DND-41 (cell line): Measurements from ENCODE around the gene FAN1.

Source experiments
- ATAC-seq: fragments of 200-7000 bp; cut with Tn5 transposase; 3 replicates; pipeline ENCODE4 v1.9.1; 2021; ENCODE audit warnings: low read depth; ENCODE audit not compliant: insufficient read depth
- DNase-seq: peaks from one replicate; pipeline ENCODE4 v3.0.0-alpha.2; 2020
- H2AFZ ChIP-seq: 2 replicates; pipeline ENCODE4 v1.6.0; 2012; ENCODE audit warnings: low read depth, low read length
- H3K27ac ChIP-seq: 2 replicates; pipeline ENCODE4 v1.5.1; 2012; ENCODE audit warnings: low read length, inconsistent platforms
- H3K27me3 ChIP-seq: fragments of 200-600 bp; sonication (generic); 2 replicates; pipeline ENCODE4 v1.6.0; 2012; ENCODE audit warnings: low read length, mild to moderate bottlenecking, inconsistent platforms; ENCODE audit not compliant: insufficient read depth, poor library complexity
- H3K36me3 ChIP-seq: 2 replicates; pipeline ENCODE4 v1.5.1; 2012; ENCODE audit warnings: low read length, inconsistent platforms; ENCODE audit not compliant: insufficient read depth
- H3K4me1 ChIP-seq: 2 replicates; pipeline ENCODE4 v1.5.1; 2012; ENCODE audit warnings: mild to moderate bottlenecking, low read length; ENCODE audit not compliant: insufficient read depth
- H3K4me2 ChIP-seq: 2 replicates; pipeline ENCODE4 v1.6.0; 2012; ENCODE audit warnings: mild to moderate bottlenecking, moderate library complexity, low read length, inconsistent platforms; ENCODE audit not compliant: insufficient read depth
- H3K4me3 ChIP-seq, 2 experiments: fragments of 200-600 bp in 1 of 2; shearing (Covaris generic) in 1 of 2; 2 replicates each; pipeline ENCODE4 v1.5.1; 2012 to 2016; ENCODE audit warnings: inconsistent platforms in 2 of 2, low read length in 2 of 2, mild to moderate bottlenecking in 2 of 2, low read depth in 1 of 2, moderate library complexity in 1 of 2
- H3K79me2 ChIP-seq: 2 replicates; pipeline ENCODE4 v1.6.0; 2012; ENCODE audit warnings: low read length, inconsistent platforms; ENCODE audit not compliant: insufficient read depth
- H3K9ac ChIP-seq: 2 replicates; pipeline ENCODE4 v1.6.0; 2012; ENCODE audit warnings: low read depth, mild to moderate bottlenecking, inconsistent platforms, low read length, moderate library complexity
- H3K9me3 ChIP-seq: 2 replicates; pipeline ENCODE4 v1.5.1; 2012; ENCODE audit warnings: low read length, moderate library complexity, mild to moderate bottlenecking, inconsistent platforms; ENCODE audit not compliant: insufficient read depth, severe bottlenecking
- H4K20me1 ChIP-seq: 2 replicates; pipeline ENCODE4 v1.6.0; 2012; ENCODE audit warnings: low read length; ENCODE audit not compliant: insufficient read depth
- CTCF ChIP-seq: IDR thresholded peaks from 2 replicates; pipeline ENCODE4 v1.5.1; 2012; ENCODE audit warnings: borderline replicate concordance, low read length, moderate library complexity, mild to moderate bottlenecking; ENCODE audit not compliant: poor library complexity, severe bottlenecking; ENCODE audit errors: extremely low read depth
- EZH2 ChIP-seq: IDR thresholded peaks from 3 replicates; pipeline ENCODE4 v1.6.1; 2012; ENCODE audit warnings: borderline replicate concordance, low read depth, mild to moderate bottlenecking, moderate library complexity, low read length, inconsistent platforms; ENCODE audit not compliant: severe bottlenecking

Gene FAN1

GRCh38 chr15:30913761-30914160, 10.0 kb downstream of the FAN1 start:
- H3K79me2 ChIP-seq: peaks cover 4% of the 10 kb centered on the region; the same call in 1 of the 2 replicates
- no peak for ATAC-seq

GRCh38 chr15:30917013-30917412, 13.3 kb downstream of the FAN1 start:
- Histone ChIP-seq H3K9me3 (no peaks in the 10 kb centered on the region), H3K4me2 (no peak overlapping the region), H3K4me3 (no peak overlapping the region), H4K20me1 (peaks cover 9% of the 10 kb centered on the region; the same call in 1 of the 2 replicates), H3K27me3 (no peaks in the 10 kb centered on the region), H3K4me1 (no peaks in the 10 kb centered on the region), H3K9ac (no peak overlapping the region), H3K36me3 (peaks cover 93% of the 10 kb centered on the region), H3K79me2 (peaks cover 4% of the 10 kb centered on the region; the same call in 1 of the 2 replicates), H2AFZ (no peak overlapping the region), H3K27ac (no peak overlapping the region)
- no peak for ATAC-seq
- TF ChIP-seq CTCF (peak; percentile 17), EZH2 (no peak)
- no peak for DNase-seq

More at GRCh38 chr15:30913761-30914160, 10.0 kb downstream of the FAN1 start:
- no peaks in the 10 kb centered on the region for H3K4me1 ChIP-seq
- no peak overlapping the region for H3K27ac ChIP-seq
- H2AFZ ChIP-seq: no peak overlapping the region
- TF ChIP-seq EZH2: no peak
- TF ChIP-seq CTCF: no peak
- no peak for DNase-seq
- H3K27me3 ChIP-seq: no peaks in the 10 kb centered on the region
- H4K20me1 ChIP-seq: peaks cover 6% of the 10 kb centered on the region; the same call in 1 of the 2 replicates
- no peaks in the 10 kb centered on the region for H3K9me3 ChIP-seq
- peaks cover 85% of the 10 kb centered on the region for H3K36me3 ChIP-seq
- no peak overlapping the region for H3K9ac ChIP-seq
- H3K4me2 ChIP-seq: no peak overlapping the region
- no peak overlapping the region for H3K4me3 ChIP-seq

- Histone ChIP-seq H3K27ac (no peak overlapping the region), H3K4me3 (no peak overlapping the region), H2AFZ (no peak overlapping the region), H4K20me1 (peaks cover 9% of the 10 kb centered on the region; the same call in 1 of the 2 replicates), H3K9me3 (no peaks in the 10 kb centered on the region), H3K9ac (no peak overlapping the region), H3K79me2 (peaks cover 4% of the 10 kb centered on the region; the same call in 1 of the 2 replicates), H3K4me1 (no peaks in the 10 kb centered on the region), H3K27me3 (no peaks in the 10 kb centered on the region), H3K36me3 (peaks cover 93% of the 10 kb centered on the region), H3K4me2 (no peak overlapping the region)
- DNase-seq (no peak), ATAC-seq (no peak)
- TF ChIP-seq EZH2 (no peak), CTCF (no peak)
These were observed 14.0 kb downstream of the FAN1 start for GRCh38 chr15:30917675-30918074.
